ENCODE data around the gene EPS8.

EPS8 gene

DNA sequence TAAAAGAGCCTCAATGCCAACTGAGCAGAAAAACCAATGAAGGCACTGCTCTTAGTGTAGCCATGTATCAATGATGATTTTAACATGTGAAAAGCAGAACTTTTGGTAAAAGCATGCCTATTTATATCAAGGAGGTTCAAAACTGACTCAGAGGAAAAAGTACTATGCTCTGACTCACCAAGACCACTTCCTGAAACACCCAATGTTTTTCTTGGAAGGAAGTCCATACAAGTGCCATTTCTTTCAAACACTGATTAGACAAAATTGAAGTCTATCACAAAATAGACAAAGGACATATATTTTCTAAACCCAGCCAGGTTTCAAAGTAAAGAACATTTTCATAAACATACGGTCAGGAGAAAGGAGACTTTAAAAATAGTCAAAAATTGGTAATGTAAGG lies 88.6 kb downstream of the EPS8 start:
- TF ChIP-seq, protein P1, sequence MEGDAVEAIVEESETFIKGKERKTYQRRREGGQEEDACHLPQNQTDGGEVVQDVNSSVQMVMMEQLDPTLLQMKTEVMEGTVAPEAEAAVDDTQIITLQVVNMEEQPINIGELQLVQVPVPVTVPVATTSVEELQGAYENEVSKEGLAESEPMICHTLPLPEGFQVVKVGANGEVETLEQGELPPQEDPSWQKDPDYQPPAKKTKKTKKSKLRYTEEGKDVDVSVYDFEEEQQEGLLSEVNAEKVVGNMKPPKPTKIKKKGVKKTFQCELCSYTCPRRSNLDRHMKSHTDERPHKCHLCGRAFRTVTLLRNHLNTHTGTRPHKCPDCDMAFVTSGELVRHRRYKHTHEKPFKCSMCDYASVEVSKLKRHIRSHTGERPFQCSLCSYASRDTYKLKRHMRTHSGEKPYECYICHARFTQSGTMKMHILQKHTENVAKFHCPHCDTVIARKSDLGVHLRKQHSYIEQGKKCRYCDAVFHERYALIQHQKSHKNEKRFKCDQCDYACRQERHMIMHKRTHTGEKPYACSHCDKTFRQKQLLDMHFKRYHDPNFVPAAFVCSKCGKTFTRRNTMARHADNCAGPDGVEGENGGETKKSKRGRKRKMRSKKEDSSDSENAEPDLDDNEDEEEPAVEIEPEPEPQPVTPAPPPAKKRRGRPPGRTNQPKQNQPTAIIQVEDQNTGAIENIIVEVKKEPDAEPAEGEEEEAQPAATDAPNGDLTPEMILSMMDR (IDR thresholded peaks at IDR 0.05; ENCODE audit: low read depth, low read length): no peak
- peak; percentile 92 to 96 for DNase-seq (ENCODE audit: low read depth in 2 of 2)
- H3K4me3 ChIP-seq (replicated peaks in 1 of 2; ENCODE audit: low read depth in 2 of 2, low read length in 2 of 2): no peak overlapping the region

DNA sequence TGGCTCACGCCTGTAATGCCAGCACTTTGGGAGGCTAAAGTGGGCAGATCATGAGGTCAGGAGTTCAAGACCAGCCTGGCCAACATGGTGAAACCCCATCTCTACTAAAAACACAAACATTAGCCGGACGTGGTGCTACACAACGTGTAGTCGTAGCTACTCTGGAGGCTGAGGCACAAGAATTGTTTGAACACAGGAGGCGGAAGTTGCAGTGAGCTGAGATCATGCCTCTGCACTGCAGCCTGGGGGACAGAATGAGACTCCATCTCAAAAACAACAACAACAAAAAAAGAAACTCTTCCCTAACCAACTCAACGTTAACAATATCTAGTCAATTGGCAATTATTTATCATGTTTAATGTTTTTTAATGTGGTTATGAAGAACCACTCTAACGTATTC lies 89.3 kb downstream of the EPS8 start:
- no peak overlapping the region for H3K4me3 ChIP-seq (replicated peaks in 1 of 2; ENCODE audit: low read depth in 2 of 2, low read length in 2 of 2)
- DNase-seq (ENCODE audit: low read depth in 2 of 2): peak in 1 of 2 donors; percentile 63
- TF ChIP-seq, protein P1 (IDR thresholded peaks at IDR 0.05; ENCODE audit: low read depth, low read length): peak; percentile 13

DNA sequence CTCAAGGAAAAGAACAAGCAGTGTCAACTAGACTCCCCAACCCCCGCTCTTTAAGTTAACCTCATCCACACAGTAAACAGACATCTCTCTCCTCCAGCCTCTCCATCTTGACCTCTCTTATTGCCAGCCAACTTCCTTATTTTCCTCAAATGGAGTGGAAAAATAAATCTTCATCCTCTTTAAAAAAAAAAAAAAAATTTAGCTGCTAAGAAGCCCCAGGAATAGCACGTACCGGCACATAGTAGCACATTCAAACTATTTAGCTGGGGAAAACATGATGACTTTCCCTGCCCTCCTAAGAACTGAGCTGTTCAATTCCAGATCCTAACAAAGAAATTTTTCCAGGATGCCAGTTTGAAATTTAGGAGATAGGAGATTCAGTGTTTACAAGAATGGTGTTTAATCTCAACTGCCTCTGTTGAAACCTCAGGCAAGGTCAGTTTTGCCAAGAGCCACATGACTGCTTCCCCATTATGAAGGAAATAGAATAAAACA lies 90.8 kb downstream of the EPS8 start:
- TF ChIP-seq, protein P1 (IDR thresholded peaks at IDR 0.05; ENCODE audit: low read depth, low read length): no peak
- DNase-seq (ENCODE audit: low read depth in 2 of 2): peak in 1 of 2 donors; percentile 51
- no peak overlapping the region for H3K4me3 ChIP-seq (replicated peaks in 1 of 2; ENCODE audit: low read depth in 2 of 2, low read length in 2 of 2)

DNA sequence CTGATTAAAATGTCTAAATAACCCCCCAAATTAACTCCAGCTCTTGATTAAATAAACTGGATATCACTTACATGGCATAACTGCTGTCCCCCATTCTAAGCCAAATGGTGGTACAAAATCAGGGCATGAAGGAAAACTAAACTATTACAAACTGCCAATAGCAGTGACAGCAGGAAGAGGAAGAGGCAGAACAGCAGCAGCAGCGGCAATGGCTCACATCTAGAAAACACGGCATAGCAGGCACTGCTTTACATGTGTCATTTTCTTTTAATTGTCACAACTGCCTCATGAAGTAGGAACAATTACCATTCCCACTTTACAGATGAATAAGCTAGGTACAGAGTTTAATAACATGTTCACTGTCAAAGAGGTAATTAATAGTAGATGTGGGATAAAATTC lies 92.0 kb downstream of the EPS8 start:
- TF ChIP-seq, protein P1 (IDR thresholded peaks at IDR 0.05; ENCODE audit: low read depth, low read length): no peak
- no peak for DNase-seq (ENCODE audit: low read depth in 2 of 2)
- H3K4me3 ChIP-seq (replicated peaks in 1 of 2; ENCODE audit: low read depth in 2 of 2, low read length in 2 of 2): no peak overlapping the region

DNA sequence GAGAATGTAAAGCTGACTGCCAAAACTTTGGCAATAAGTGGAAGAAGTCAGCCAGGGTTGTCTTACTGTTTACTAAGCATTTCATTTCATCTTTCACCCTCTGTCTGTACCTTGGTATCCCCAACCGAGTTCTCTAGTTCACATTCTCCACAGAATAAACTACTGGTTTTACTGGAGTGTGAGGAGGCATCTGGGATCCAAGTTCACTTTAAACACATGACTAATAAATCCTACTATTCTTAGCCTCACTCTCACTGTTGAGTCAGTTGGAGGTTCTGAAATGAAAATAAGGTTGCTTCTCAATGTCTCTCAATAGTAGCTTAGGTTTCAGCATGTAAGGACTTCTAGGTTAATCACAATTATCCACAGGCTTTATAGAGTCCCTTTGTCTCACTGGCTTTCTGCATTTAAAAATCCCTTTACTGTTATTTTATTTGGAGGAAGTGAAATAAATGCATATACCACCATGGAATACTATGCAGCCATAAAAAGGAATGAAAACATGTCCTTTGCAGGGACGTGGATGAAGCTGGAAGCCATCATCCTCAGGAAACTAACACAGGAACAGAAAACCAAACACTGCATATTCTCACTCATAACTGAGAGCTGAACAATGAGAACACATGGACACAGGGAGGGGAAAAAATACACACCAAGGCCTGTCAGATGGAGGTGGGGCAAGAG lies 95.8 kb downstream of the EPS8 start:
- TF ChIP-seq, protein P1 (IDR thresholded peaks at IDR 0.05; ENCODE audit: low read depth, low read length): no peak
- peak in 1 of 2 donors; percentile 73 for DNase-seq (ENCODE audit: low read depth in 2 of 2)
- no peak overlapping the region for H3K4me3 ChIP-seq (replicated peaks in 1 of 2; ENCODE audit: low read depth in 2 of 2, low read length in 2 of 2)

DNA sequence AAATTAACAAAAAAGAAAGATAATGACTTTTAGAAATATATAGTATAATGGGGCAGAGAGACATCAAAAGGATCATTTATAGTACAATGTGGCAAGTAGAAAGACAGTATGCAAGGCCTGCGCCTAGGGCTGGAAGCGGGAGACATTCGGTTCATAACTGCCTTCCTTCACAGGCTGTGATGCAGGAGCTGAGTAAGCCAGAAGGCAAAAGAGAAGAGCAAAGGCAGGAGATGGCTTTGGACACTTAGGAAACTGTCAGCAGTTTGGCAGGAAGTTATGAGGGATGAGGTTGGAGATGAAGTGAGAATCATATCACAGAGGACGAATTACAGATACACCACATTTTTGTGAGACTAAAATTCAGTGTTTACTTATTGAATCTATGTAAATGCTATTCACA lies 97.8 kb downstream of the EPS8 start:
- TF ChIP-seq, protein P1 (IDR thresholded peaks at IDR 0.05; ENCODE audit: low read depth, low read length): no peak
- no peak for DNase-seq (ENCODE audit: low read depth in 2 of 2)
- no peak overlapping the region for H3K4me3 ChIP-seq (replicated peaks in 1 of 2; ENCODE audit: low read depth in 2 of 2, low read length in 2 of 2)

DNA sequence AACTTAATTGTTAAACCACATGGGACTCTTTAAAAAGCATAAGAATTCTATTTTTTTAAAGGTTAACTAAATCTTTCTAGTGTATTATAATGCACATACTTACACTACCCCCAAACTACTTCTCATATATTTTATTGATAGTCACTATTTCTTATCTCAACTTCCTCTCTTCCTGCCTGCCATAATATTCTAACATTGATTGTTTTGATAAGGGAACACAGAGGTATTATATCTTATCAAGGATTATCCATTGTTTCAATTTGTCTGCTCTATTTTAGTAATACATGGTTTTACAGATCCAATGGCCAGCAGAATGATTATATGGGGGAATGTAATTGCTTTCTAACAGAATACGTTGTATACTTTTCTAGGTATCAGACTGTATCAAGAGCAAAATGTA lies 98.9 kb downstream of the EPS8 start:
- no peak overlapping the region for H3K4me3 ChIP-seq (replicated peaks in 1 of 2; ENCODE audit: low read depth in 2 of 2, low read length in 2 of 2)
- TF ChIP-seq, protein P1 (IDR thresholded peaks at IDR 0.05; ENCODE audit: low read depth, low read length): no peak
- no peak for DNase-seq (ENCODE audit: low read depth in 2 of 2)

All from cardiac fibroblast (primary cell).